ENCODE measurements around the gene MBD4. TPM values are rescaled to one million over a fixed set of nuclear protein-coding genes. Genes with fewer than 3 reads are reported as not detected.

MBD4 gene
- total and polyA plus RNA-seq, 3 donors from 2014 or later: 26.0 to 30.3 (median 27.6) TPM

- intact Hi-C loops (cut with DNase I; ENCODE audit: low total_unique reads): no loop called here
- Histone ChIP-seq H3K36me3 (ENCODE audit: low read depth, missing control alignments) (no peaks in the 10 kb centered on the region), H3K4me1 (no peaks in the 10 kb centered on the region), H3K4me3 (no peak overlapping the region), H3K9me3 (no peaks in the 10 kb centered on the region), H3K27me3 (no peaks in the 10 kb centered on the region), H3K27ac (no peak overlapping the region)
- DNase-seq: no peak
- 96 to 100% methylated on average over 2 of the region's 2 CpGs for WGBS, 2 donors
- TF ChIP-seq CTCF (IDR thresholded peaks at IDR 0.05) (no peak), POLR2A (IDR thresholded peaks at IDR 0.05) (no peak)
Measured at GRCh38 chr3:129460572-129460971, 20.8 kb upstream of the MBD4 start.

GRCh38 chr3:129460155-129460554 is 20.4 kb upstream of the MBD4 start:
- no peaks in the 10 kb centered on the region for H3K4me1 ChIP-seq
- TF ChIP-seq CTCF (IDR thresholded peaks at IDR 0.05) (no peak), POLR2A (IDR thresholded peaks at IDR 0.05) (no peak)
- H3K36me3 ChIP-seq (ENCODE audit: low read depth, missing control alignments): no peaks in the 10 kb centered on the region
- H3K27ac ChIP-seq: no peak overlapping the region
- H3K9me3 ChIP-seq: no peaks in the 10 kb centered on the region
- H3K27me3 ChIP-seq: no peaks in the 10 kb centered on the region
- H3K4me3 ChIP-seq: no peak overlapping the region
- no peak for DNase-seq
- 93 to 98% methylated on average over 3 of the region's 3 CpGs for WGBS, 2 donors
- intact Hi-C loops (cut with DNase I; ENCODE audit: low total_unique reads): no loop called here

- DNase-seq: no peak
- no peak for TF ChIP-seq POLR2A (IDR thresholded peaks at IDR 0.05)
- no peak for TF ChIP-seq CTCF (IDR thresholded peaks at IDR 0.05)
- Histone ChIP-seq H3K9me3 (no peaks in the 10 kb centered on the region), H3K36me3 (ENCODE audit: low read depth, missing control alignments) (no peaks in the 10 kb centered on the region), H3K4me3 (no peak overlapping the region), H3K27me3 (no peaks in the 10 kb centered on the region), H3K27ac (no peak overlapping the region), H3K4me1 (no peaks in the 10 kb centered on the region)
- intact Hi-C loops (cut with DNase I; ENCODE audit: low total_unique reads): no loop called here
- WGBS, 2 donors: 50 to 69% methylated on average over 1 of the region's 1 CpG
Measured at GRCh38 chr3:129453732-129454131, 14.0 kb upstream of the MBD4 start.

DNA sequence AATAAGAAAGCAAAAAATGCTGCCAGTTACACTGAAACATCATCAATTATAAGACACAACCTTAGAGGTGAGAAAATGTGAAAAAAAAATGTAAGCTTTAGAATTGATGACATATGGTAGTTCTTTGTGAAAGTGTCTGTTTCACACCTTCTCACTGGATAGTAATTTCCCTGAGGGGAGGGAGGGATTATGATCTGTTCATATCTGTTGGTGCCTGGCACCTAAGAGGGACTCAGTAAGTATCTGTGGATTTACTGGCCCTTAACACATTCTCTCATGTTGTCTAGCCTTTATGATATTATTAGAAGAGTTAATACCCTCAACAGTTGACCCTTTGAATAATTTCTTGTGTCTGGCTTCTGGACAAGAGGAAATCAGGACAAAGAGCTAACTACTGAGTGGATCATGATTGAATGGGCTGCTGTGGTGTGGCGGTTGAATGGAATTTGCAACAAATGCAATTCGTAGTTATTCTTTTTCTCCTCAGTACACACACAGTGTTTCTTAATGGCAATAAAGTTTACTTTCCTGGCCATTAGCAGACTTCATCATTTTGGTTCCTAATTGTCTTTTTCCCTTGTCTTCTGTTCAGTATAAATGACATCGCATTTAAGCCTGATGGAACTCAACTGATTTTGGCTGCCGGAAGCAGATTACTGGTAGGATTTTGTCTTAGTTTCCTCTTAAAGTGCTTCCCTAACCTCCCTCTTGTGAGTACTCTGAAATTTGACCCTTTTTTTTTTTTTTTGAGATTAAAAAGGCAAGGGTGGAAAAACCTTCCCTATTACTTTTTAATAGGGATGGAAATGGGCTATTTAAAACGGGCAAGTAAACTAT is 9.7 kb upstream of the MBD4 start:
- H3K36me3 ChIP-seq (ENCODE audit: low read depth, missing control alignments): no peaks in the 10 kb centered on the region
- TF ChIP-seq CTCF (IDR thresholded peaks at IDR 0.05): no peak
- no peak overlapping the region for H3K27ac ChIP-seq
- H3K9me3 ChIP-seq: no peaks in the 10 kb centered on the region
- H3K4me1 ChIP-seq: no peaks in the 10 kb centered on the region
- H3K27me3 ChIP-seq: no peaks in the 10 kb centered on the region
- no peak overlapping the region for H3K4me3 ChIP-seq
- DNase-seq: no peak
- intact Hi-C loops (cut with DNase I; ENCODE audit: low total_unique reads): no loop called here
- WGBS, 2 donors: 76 to 83% methylated on average over 5 of the region's 5 CpGs

All from testis (tissue), 3 donors.